Mesenchymal stem cell (in vitro differentiated cells and primary cell): ENCODE measurements around the gene DCLK1.

Experiments
- DNase-seq: peaks from one replicate; pipeline ENCODE4 v3.0.0-alpha.2; 2013
- H2AFZ ChIP-seq: one replicate; pipeline ENCODE4 v1.6.1; 2013; ENCODE audit warnings: low read depth, mild to moderate bottlenecking, control low read depth, inconsistent platforms, low read length, moderate library complexity
- H2AK5ac ChIP-seq: 2 replicates; pipeline ENCODE4 v1.6.1; 2013; ENCODE audit warnings: low read length, moderate library complexity, mild to moderate bottlenecking, inconsistent platforms; ENCODE audit not compliant: severe bottlenecking
- H2BK120ac ChIP-seq: one replicate; pipeline ENCODE4 v1.6.1; 2013; ENCODE audit warnings: low read depth, mild to moderate bottlenecking, inconsistent platforms, low read length, moderate library complexity
- H2BK12ac ChIP-seq, 2 experiments: one replicate each; pipeline ENCODE4 v1.6.1; 2013; ENCODE audit warnings: inconsistent platforms in 2 of 2, low read length in 2 of 2, mild to moderate bottlenecking in 2 of 2, moderate library complexity in 2 of 2, control low read depth in 1 of 2
- H2BK15ac ChIP-seq: one replicate; pipeline ENCODE4 v1.6.1; 2013; ENCODE audit warnings: mild to moderate bottlenecking, low read depth, inconsistent platforms; ENCODE audit not compliant: poor library complexity, severe bottlenecking
- H2BK5ac ChIP-seq: 2 replicates; pipeline ENCODE4 v1.6.1; 2013; ENCODE audit warnings: low read depth, mild to moderate bottlenecking, low read length, control low read depth, inconsistent platforms; ENCODE audit not compliant: poor library complexity, severe bottlenecking
- H3K14ac ChIP-seq, 2 experiments: one replicate each; pipeline ENCODE4 v1.6.1; 2013; ENCODE audit warnings: inconsistent platforms in 2 of 2, low read length in 2 of 2, control low read depth in 1 of 2, mild to moderate bottlenecking in 1 of 2, moderate library complexity in 1 of 2
- H3K18ac ChIP-seq, 2 experiments: one replicate each; pipeline ENCODE4 v1.6.1; 2013; ENCODE audit warnings: inconsistent platforms in 2 of 2, low read length in 2 of 2, control low read depth in 1 of 2, low read depth in 1 of 2, mild to moderate bottlenecking in 1 of 2
- H3K23ac ChIP-seq, 2 experiments: one replicate each; pipeline ENCODE4 v1.6.1; 2013; ENCODE audit warnings: inconsistent platforms in 2 of 2, low read length in 2 of 2, mild to moderate bottlenecking in 2 of 2, moderate library complexity in 2 of 2, control low read depth in 1 of 2
- H3K27ac ChIP-seq: 2 replicates; pipeline ENCODE4 v1.5.1; 2013; ENCODE audit warnings: mild to moderate bottlenecking, moderate library complexity, low read length, control low read depth, inconsistent platforms; ENCODE audit not compliant: poor library complexity, severe bottlenecking
- H3K27me3 ChIP-seq, 2 experiments: 2 replicates each; pipeline versions ENCODE4 v1.6.1 to v1.7.0; 2013; ENCODE audit warnings: low read length in 2 of 2, mild to moderate bottlenecking in 2 of 2, moderate library complexity in 2 of 2, control low read depth in 1 of 2, inconsistent platforms in 1 of 2; ENCODE audit not compliant: control insufficient read depth in 1 of 2, insufficient read depth in 1 of 2
- H3K36me3 ChIP-seq, 2 experiments: 2 replicates each; pipeline versions ENCODE4 v1.6.1 to v1.7.0; 2013; ENCODE audit warnings: low read length in 2 of 2, control low read depth in 1 of 2, inconsistent platforms in 1 of 2, low read depth in 1 of 2, mild to moderate bottlenecking in 1 of 2; ENCODE audit not compliant: insufficient read depth in 2 of 2, control insufficient read depth in 1 of 2
- H3K4ac ChIP-seq, 2 experiments: one replicate each; pipeline ENCODE4 v1.6.1; 2013; ENCODE audit warnings: inconsistent platforms in 2 of 2, low read length in 2 of 2, mild to moderate bottlenecking in 2 of 2, moderate library complexity in 2 of 2, control low read depth in 1 of 2, low read depth in 1 of 2
- H3K4me1 ChIP-seq: 2 replicates; pipeline ENCODE4 v1.6.1; 2013; ENCODE audit warnings: low read depth, low read length, control low read depth; ENCODE audit not compliant: control insufficient read depth, insufficient read depth
- H3K4me2 ChIP-seq: 2 replicates; pipeline ENCODE4 v1.6.1; 2013; ENCODE audit warnings: low read length, mild to moderate bottlenecking, inconsistent platforms; ENCODE audit not compliant: poor library complexity, severe bottlenecking
- H3K4me3 ChIP-seq, 2 experiments: 2 replicates each; pipeline versions ENCODE4 v1.5.1 to v1.7.0; 2013; ENCODE audit warnings: low read length in 2 of 2, mild to moderate bottlenecking in 2 of 2, control low read depth in 1 of 2, low read depth in 1 of 2; ENCODE audit not compliant: insufficient read depth in 1 of 2
- H3K79me1 ChIP-seq: replicated peaks from 2 replicates; pipeline ENCODE4 v1.6.1; 2013; ENCODE audit warnings: mild to moderate bottlenecking, control low read depth, low read length, inconsistent platforms; ENCODE audit not compliant: poor library complexity, severe bottlenecking
- H3K9ac ChIP-seq: 2 replicates; pipeline ENCODE4 v1.7.0; 2013; ENCODE audit warnings: mild to moderate bottlenecking, low read length, moderate library complexity
- H3K9me3 ChIP-seq: 2 replicates; pipeline ENCODE4 v1.7.0; 2013; ENCODE audit warnings: mild to moderate bottlenecking, low read length; ENCODE audit not compliant: control insufficient read depth
- H4K8ac ChIP-seq: one replicate; pipeline ENCODE4 v1.6.1; 2013; ENCODE audit warnings: inconsistent platforms, mild to moderate bottlenecking, low read length, moderate library complexity
- H4K91ac ChIP-seq: one replicate; pipeline ENCODE4 v1.6.1; 2013; ENCODE audit warnings: mild to moderate bottlenecking, low read length, inconsistent platforms
- WGBS: methylation state at CpG from one replicate; pipeline ENCODE4 v1.1.7; 2013; ENCODE audit warnings: mixed read lengths; 5-methylcytosine and 5-hydroxymethylcytosine counted together

Gene DCLK1

DNA sequence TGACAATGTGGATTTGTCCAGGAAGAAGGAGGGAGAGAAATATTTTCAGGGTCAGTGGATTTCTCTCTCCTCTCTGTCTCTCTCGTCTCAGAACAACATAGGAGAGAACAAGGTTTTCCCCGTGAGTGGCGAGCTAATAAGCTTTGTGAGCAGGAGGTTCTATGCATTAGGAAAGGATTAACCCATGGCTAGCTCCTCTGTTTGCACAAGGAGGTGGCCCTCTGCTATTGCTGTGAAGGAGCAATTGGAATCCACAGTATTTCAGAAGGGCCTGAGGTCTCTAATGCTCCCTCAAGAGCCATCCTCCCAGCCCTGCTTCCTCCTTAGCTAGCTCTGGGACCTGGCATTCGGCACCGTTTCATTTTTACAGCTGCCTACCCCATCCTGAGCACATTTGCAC lies 365.8 kb downstream of the DCLK1 start:
- Histone ChIP-seq H3K23ac (no peak overlapping the region), H3K9ac (peak overlapping the region; percentile 60), H3K4me3 (peak overlapping the region in 1 of 2 experiments; percentile 56), H3K27me3 (no peaks in the 10 kb centered on the region), H2BK5ac (no peak overlapping the region), H4K8ac (no peak overlapping the region), H2BK12ac (no peak overlapping the region), H2BK120ac (no peak overlapping the region), H3K18ac (no peak overlapping the region), H3K27ac (no peak overlapping the region), H2AFZ (no peak overlapping the region), H2BK15ac (no peak overlapping the region), H3K79me1 (no peaks in the 10 kb centered on the region), H3K4ac (no peak overlapping the region), H3K4me1 (peaks cover 7% of the 10 kb centered on the region), H3K36me3 (no peaks in the 10 kb centered on the region), H3K4me2 (no peak overlapping the region), H2AK5ac (no peak overlapping the region), H4K91ac (no peak overlapping the region), H3K9me3 (no peaks in the 10 kb centered on the region), H3K14ac (no peak overlapping the region)
- 62% methylated on average over 4 of the region's 5 CpGs for WGBS
- no peak for DNase-seq

DNA sequence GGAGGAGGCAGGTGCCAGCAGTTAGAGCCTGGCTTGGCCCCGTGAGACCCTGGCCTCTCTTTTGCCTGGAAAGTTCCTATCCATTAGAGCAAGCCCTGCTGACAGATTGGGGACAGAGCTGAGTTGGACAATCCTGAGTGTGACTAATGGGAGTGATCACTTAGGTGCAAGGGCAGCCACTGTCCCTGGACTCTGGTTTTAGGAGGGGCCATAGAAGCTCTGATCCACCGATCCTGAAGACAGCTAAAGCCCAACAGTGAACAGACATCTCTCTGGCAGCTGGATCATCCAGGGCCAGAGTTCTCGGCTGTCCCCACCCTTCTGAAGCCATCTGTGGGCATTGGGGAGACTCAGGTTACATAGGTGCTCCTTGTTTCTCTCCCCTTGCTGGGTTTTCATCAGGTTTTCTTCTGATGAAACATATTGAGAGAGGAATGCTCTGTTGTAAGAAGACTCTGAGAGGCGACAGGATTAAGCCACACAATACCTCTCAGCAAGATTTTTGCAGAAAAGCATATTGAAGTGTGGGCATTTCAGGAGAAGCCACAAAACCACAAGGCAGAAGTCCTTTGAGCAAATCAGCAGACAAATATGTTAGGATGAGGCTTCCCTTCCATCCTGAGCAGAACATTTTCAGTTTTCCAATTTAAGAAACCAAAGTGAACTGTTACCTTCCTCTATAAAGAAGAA lies 366.7 kb downstream of the DCLK1 start:
- Histone ChIP-seq H2BK120ac (no peak overlapping the region), H3K79me1 (no peaks in the 10 kb centered on the region)
- WGBS: 76% methylated on average over 4 of the region's 4 CpGs

DNA sequence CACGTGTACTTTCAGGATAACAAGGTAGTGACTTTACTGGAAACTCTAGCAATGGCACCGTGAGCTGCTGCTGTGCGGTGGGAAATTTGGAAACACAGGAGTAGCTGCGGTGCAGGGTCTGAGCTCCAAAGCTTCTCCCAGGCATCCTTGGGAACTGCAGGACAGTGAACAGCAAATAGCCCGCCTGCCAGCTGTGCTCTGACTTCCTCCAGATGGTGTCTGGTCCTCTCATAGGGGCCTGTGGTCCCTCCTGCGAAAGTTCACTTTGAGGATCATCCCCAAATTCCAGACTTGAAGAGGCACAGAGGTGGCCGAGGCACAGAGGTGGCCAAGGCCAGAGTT lies 367.4 kb downstream of the DCLK1 start:
- Histone ChIP-seq H2AFZ (no peak overlapping the region), H3K9ac (no peak overlapping the region), H3K4ac (no peak overlapping the region), H3K18ac (no peak overlapping the region), H2AK5ac (no peak overlapping the region), H3K4me1 (peaks cover 7% of the 10 kb centered on the region), H3K79me1 (no peaks in the 10 kb centered on the region), H3K4me3 (no peak overlapping the region), H3K27ac (no peak overlapping the region), H4K8ac (no peak overlapping the region), H3K4me2 (no peak overlapping the region), H2BK5ac (no peak overlapping the region), H3K23ac (no peak overlapping the region), H4K91ac (peak overlapping the region; percentile 36), H3K9me3 (no peaks in the 10 kb centered on the region), H2BK120ac (no peak overlapping the region), H3K14ac (no peak overlapping the region), H2BK12ac (no peak overlapping the region), H3K27me3 (no peaks in the 10 kb centered on the region), H2BK15ac (no peak overlapping the region), H3K36me3 (no peaks in the 10 kb centered on the region)
- 85% methylated on average over 7 of the region's 7 CpGs for WGBS
- no peak for DNase-seq

More for the DNA sequence above, 366.7 kb downstream of the DCLK1 start:
- H3K27me3 ChIP-seq: no peaks in the 10 kb centered on the region
- H3K4me3 ChIP-seq: no peak overlapping the region
- H2BK15ac ChIP-seq: no peak overlapping the region
- H3K4ac ChIP-seq: no peak overlapping the region
- no peaks in the 10 kb centered on the region for H3K9me3 ChIP-seq
- H2AK5ac ChIP-seq: no peak overlapping the region
- no peak overlapping the region for H2BK12ac ChIP-seq
- no peak overlapping the region for H3K18ac ChIP-seq
- H3K36me3 ChIP-seq: no peaks in the 10 kb centered on the region
- no peak for DNase-seq
- no peak overlapping the region for H4K91ac ChIP-seq
- H2AFZ ChIP-seq: no peak overlapping the region
- H3K9ac ChIP-seq: no peak overlapping the region
- H3K14ac ChIP-seq: no peak overlapping the region
- H3K4me2 ChIP-seq: no peak overlapping the region
- peaks cover 7% of the 10 kb centered on the region for H3K4me1 ChIP-seq
- H3K23ac ChIP-seq: no peak overlapping the region
- H4K8ac ChIP-seq: no peak overlapping the region
- no peak overlapping the region for H2BK5ac ChIP-seq
- no peak overlapping the region for H3K27ac ChIP-seq

DNA sequence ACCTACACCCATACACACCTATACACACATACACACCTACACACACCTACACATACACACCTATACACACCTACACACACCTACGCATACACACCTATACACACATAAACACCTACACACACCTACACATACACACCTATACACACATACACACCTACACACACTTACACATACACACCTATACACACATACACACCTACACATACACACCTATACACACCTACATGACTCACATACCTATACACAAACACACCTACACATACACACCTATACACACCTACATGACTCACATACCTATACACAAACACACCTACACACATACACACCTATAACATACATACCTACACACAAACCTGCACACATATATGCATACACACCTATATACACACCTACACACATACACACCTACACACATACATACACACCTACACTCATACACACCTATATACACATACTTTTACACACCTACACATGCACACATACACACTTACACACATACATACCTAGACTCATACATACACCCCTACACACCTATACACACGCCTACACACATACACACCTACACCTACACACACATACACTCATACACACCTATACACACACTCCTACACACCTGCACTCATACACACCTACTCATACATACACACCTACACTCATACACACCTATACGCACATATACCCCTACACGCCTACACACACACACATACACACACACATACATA lies 368.0 kb downstream of the DCLK1 start:
- no peak overlapping the region for H2BK12ac ChIP-seq
- DNase-seq: no peak
- no peak overlapping the region for H3K14ac ChIP-seq
- no peak overlapping the region for H2BK15ac ChIP-seq
- H3K23ac ChIP-seq: no peak overlapping the region
- peak overlapping the region; percentile 36 for H4K91ac ChIP-seq
- H3K4me2 ChIP-seq: no peak overlapping the region
- H3K9me3 ChIP-seq: no peaks in the 10 kb centered on the region
- no peak overlapping the region for H2BK5ac ChIP-seq
- no peaks in the 10 kb centered on the region for H3K79me1 ChIP-seq
- no peak overlapping the region for H2BK120ac ChIP-seq
- no peak overlapping the region for H3K4me3 ChIP-seq
- no peaks in the 10 kb centered on the region for H3K27me3 ChIP-seq
- WGBS: 74% methylated on average over 4 of the region's 4 CpGs
- H3K4me1 ChIP-seq: peaks cover 7% of the 10 kb centered on the region
- H3K18ac ChIP-seq: no peak overlapping the region
- no peak overlapping the region for H4K8ac ChIP-seq
- H3K4ac ChIP-seq: no peak overlapping the region
- H2AFZ ChIP-seq: no peak overlapping the region
- H3K36me3 ChIP-seq: no peaks in the 10 kb centered on the region
- no peak overlapping the region for H3K9ac ChIP-seq
- no peak overlapping the region for H3K27ac ChIP-seq
- H2AK5ac ChIP-seq: no peak overlapping the region
